Stimulated activated CD8-positive, alpha-beta memory T cell treated with anti-CD3 and anti-CD28 coated beads, Interleukin-7, amount 100 ng/mL, for 1 hour (primary cell): ENCODE results near the gene TNFRSF6B.
A peak's percentile ranks its signal among the peaks of the same experiment; 100 is the strongest.

Experiments used
- DNase-seq, 2 donors: peaks; one replicate each; pipeline ENCODE4 v3.0.0-alpha.2; 2020; ENCODE audit warnings: low read depth in 2 of 2

The TNFRSF6B gene

DNA sequence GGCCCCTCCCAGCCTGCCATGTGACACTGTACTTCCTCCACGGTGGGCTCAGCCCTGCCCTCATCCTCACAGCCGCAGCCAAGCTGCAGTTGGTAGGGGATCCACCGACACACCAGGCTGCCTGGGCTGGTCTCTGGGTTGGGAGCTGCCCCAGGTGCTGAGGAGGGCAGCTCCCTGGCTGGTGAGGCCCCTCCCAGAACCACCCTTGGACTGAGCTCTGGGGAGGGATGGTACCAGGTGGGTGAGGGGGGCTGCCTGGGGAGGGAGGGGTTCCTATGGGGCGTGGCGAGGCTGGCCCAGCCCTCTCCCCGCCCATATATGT lies 185 bp upstream of the TNFRSF6B start:
- DNase-seq: no peak

DNA sequence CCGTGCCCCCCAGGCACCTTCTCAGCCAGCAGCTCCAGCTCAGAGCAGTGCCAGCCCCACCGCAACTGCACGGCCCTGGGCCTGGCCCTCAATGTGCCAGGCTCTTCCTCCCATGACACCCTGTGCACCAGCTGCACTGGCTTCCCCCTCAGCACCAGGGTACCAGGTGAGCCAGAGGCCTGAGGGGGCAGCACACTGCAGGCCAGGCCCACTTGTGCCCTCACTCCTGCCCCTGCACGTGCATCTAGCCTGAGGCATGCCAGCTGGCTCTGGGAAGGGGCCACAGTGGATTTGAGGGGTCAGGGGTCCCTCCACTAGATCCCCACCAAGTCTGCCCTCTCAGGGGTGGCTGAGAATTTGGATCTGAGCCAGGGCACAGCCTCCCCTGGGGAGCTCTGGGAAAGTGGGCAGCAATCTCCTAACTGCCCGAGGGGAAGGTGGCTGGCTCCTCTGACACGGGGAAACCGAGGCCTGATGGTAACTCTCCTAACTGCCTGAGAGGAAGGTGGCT lies 960 bp downstream of the TNFRSF6B start:
- DNase-seq: no peak

DNA sequence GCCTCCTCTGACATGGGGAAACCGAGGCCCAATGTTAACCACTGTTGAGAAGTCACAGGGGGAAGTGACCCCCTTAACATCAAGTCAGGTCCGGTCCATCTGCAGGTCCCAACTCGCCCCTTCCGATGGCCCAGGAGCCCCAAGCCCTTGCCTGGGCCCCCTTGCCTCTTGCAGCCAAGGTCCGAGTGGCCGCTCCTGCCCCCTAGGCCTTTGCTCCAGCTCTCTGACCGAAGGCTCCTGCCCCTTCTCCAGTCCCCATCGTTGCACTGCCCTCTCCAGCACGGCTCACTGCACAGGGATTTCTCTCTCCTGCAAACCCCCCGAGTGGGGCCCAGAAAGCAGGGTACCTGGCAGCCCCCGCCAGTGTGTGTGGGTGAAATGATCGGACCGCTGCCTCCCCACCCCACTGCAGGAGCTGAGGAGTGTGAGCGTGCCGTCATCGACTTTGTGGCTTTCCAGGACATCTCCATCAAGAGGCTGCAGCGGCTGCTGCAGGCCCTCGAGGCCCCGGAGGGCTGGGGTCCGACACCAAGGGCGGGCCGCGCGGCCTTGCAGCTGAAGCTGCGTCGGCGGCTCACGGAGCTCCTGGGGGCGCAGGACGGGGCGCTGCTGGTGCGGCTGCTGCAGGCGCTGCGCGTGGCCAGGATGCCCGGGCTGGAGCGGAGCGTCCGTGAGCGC lies 1.6 kb downstream of the TNFRSF6B start:
- DNase-seq: no peak

DNA sequence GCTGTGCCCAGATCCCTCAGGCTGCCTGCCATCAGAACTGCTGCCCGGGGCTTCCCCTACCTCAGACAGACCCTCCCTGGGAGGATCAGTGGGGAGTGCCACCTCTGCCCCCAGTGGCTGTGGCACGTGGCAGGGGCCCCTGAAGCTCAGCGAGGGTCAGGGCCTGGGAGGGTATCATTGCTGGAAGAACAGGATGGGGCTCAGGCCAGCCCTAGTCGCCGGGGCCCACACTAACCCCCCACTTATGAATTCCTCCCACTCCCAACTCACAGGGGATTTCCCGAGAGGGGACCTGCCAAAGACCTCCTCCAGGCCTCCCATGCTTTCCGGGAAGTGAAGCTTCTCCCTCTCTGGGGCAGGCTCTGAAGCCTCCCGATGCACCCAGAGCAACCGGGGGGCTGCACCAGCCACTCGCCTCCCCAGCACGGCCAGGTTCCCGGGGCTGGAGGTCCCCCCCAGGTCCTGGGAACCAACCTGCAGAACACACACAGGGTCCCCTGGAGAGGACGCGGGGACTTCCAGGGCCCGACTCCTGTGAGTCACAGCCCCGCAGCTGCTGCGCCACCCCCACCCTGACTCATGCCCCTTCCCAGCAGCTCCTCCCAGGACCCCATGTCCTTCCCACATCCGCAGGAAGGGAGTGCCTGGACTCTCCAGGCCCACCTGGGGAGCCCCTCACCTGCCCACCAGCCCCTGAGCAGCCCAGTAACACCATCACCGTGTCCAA lies 2.5 kb downstream of the TNFRSF6B start:
- no peak for DNase-seq

DNA sequence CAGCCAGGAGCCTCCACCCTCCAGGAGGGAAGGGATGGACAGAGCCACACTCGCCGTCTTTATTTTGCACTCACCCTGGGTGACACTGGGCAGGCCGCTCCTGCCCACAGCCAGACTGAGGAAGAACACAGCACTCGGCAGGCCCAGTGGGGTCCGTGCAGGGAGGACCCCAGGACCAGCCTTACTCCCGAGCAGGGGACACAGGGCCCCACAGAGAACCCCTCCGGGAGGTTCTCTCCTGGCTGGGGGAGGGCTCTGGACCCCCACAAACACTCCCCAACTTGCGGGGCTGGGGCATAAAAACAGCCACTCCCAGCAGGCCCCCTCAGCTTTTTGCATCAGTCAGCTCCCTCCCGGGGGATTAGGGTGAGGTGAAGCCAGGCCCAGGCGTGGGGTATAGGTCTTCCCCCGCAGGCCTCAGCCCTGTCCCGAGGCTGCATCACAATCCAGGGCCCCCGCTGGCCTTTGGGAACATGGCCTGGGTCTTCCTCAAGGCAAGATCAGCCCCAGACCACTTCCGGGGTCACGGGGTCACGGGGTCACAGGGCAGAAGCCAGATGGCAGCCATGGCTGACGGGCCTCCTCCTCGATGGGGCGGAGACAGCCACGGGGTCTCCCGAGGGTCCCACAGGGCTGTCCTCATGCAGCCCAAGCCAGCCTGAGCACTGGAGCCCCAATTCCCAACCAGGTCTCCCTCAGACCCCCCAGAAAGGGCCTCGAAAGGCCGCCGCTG lies 3.2 kb downstream of the TNFRSF6B start:
- DNase-seq: no peak

DNA sequence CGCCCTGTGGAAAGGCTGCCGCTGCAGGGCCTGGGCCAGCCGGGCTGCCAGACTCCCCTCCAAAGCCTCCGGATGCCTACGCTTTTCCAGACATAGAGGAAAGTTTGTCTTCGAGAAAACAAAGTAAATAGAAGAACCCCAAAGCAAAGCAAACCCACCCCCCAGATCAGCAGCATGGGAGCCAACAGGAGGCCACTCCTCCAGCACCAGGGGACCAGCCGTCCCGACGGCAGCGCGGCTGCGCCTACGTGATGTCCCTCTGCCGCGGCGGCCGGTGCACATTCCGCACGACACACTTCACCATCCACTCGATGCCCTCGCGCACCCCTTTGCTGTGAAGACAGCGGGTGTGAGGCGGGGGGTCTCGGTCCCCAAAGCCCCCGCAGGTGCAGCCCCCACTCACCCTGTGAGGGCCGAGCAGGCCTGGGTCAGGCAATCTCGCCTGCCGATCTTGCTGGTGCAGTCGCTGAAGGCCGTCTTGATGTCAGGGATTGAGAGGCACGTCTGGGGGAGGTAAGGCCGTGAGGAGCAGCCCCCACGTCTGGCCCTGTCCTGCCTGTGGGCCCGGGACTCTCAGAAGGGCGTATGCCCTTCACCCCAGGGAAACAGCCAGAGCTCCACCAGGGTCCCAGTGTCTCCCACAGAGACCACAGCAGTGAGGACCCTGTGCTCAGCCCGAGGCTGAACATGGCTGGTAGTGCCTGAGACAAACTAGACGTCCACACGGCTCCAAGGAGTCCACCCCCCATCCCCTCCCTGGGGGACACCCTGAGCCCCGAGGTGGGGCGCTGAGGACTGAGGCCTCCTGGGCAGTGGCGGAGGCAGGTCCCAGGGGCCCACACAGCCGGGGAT lies 4.0 kb downstream of the TNFRSF6B start:
- DNase-seq: no peak

DNA sequence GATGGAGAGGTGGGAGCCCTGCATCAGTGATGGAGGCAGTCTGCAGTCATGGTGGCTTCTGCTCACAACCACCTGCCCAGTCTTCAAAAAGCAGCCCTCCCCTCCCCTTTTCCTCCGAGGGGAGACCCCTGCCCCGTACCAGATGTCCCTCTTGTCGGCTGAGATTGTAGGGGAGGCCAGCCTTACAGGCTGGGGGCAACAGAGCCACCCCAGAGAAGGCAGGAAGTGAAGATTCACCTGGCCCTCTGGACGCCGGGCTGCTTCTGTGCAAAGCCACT lies 4.5 kb downstream of the TNFRSF6B start:
- no peak for DNase-seq

DNA sequence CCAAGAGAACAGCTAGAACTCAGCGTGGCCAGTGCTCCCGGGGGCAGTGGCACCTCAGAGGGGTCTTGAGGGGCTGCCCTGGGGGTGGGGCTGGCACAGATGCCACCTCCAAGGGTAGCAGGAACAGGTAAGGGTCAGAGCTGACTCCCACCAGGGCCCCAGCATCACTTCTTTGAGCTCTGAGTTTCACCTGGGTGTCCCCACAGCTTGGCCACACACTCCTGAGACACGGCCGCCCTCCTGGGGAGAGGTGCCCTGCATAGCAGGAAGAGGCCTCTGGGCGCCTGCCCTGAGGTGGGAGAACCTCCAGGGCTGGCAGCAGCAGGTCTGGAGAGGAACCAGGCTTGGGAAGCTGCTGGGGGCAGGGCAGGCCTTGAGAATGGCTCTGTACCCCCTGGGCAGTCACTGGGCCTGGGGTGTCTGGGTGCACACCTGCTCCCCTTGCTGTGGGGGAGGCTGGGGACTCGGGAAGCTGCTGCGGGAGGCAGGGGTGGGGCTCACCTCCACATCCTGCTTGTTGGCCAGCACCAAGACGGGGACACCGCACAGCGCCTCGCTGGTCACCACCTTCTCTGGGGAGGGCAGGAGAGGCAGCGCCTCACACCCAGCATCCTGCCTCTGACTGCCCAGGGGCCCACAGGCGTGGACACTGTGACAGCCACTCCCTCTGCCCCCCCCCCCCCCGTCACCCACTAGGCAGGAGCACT lies 5.0 kb downstream of the TNFRSF6B start:
- no peak for DNase-seq

DNA sequence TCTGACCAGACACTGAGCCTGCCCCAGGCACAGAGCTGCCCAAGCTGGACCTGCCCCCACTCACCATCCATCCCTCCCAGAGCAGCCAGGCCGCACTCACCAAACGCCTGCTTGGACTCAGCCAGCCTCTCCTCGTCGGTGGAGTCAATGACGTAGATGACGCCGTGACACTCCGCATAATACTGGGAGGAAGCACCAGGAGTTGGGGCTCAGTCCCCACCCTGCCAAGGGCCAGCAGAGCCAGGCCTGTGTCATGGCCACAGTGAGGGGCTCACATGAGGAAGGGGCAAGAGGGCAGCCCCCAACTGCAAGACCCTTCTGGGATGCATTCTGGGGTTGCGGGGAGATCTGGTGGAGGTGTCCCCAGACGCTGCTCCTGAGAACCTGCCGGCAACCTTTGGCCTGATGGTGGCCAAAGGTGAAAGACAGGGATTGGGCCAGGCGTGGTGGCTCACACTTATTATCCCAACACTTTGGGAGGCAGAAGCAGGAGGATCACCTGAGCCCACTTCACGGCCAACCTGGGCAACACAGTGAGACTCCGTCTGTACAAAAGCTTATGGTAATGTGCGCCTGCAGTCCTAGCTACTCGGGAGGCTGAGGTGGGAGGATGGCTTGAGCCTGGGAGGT lies 5.7 kb downstream of the TNFRSF6B start:
- DNase-seq: no peak

DNA sequence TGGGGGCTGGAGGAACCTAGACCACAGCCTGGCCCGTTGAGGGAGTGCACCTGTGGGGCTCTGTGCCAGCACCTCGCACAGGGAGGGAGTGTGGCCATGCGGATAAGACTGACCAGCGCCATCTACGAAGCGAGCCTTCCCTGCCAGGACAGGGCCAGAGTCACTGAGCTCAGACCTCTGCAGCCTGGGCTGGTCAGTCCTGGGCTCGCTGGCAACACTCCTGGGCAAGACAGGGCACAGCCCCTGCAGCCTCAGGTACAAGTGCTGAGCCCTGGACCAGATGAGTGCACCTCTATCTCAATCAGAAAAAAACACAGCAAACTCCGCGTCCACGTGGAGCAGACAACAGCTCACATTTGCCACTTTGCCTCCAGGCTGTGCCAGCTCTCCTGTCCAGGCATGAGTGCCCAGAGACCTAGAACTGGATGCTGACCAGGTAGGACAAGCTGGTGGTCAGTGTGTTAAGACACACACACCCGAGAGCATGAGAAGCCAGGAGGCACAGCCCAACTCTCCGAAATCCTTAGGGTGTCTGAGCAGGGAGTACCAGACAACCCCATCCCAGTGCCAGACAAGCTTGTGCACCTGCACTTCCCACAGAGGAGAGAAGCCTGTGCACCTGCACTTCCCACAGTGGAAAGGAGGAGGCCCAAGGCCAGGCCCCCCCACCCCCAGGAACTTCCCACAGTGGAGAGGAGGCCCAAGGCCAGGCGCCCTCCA lies 6.5 kb downstream of the TNFRSF6B start:
- no peak for DNase-seq

DNA sequence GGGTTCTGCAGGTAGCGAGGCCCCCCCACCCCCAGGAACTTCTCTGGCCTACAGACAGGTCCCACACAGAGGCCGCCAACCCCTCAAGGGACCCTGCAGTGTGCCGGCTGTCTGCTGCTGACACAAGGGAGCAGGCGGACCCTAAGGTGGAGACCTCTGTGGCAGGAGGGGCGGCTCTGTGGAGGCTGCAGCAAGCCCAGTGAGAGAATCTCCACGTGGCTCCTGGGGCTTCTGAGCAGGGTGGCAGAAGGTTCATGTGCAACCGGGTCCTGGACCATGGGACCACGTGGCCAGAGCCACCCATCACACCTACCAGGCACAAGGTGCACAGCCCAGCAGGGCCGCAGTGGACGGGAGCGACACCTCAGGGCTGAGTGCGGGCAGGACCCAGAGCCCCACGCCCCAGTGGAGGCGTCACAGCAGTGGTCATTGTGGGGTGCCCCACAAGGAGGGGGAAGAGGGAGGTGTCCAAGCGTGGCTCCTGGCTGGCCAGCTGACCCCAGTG lies 7.1 kb downstream of the TNFRSF6B start:
- DNase-seq: no peak

DNA sequence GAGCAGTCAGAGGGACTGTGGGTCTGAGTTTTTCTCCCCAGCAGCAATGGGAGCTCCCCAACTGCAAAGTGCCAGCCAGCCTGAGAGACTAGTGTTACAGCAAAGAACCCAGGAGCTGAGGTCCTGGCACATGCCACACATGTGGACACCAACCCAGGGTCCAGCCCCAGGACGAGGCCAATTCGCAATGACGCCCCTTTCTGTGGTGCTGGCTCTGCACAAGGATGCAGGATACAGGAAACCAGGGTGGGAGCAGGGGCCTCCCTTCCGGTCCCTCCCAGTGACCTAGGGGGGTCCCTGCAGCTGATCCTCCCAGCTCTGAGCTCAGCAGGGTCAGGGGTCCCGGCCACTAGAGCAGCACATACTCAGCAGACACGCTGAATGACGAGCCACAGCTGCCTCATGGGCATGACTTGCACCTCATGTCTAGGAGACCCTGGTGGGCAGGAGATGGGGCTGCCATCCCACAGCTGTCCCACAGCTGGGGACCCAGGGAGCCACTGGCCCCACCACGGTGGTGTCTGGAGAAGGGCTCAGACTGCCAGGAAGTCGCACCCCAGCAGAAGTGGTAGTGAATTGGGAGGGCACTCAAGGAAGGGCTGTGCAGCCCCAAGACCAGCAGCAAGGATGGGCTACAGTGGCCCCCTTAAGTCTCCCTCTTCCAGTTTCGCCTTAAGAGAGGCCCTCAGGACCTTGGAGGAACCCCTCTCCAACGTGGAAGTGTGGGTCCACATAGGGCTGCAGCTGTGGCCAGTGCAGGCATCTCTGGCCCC lies 7.7 kb downstream of the TNFRSF6B start:
- DNase-seq: no peak

DNA sequence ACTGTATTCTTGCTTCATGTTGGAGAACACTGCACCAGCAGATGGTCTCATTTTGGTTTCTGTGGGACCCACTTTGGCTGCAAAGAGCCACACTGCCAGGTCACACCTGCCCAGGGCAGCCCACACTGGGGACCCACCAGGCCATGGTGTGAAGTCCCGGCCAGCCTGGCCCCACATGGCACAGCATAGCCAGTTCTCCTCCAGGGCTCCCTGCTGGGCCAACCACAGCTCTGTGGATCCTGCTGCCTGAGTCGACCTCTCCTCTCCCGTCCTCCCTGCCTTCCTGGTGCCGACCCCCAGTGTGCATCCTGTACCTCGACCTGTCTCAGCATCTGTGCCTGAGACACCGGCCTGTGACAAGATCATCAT lies 8.3 kb downstream of the TNFRSF6B start:
- DNase-seq: no peak

DNA sequence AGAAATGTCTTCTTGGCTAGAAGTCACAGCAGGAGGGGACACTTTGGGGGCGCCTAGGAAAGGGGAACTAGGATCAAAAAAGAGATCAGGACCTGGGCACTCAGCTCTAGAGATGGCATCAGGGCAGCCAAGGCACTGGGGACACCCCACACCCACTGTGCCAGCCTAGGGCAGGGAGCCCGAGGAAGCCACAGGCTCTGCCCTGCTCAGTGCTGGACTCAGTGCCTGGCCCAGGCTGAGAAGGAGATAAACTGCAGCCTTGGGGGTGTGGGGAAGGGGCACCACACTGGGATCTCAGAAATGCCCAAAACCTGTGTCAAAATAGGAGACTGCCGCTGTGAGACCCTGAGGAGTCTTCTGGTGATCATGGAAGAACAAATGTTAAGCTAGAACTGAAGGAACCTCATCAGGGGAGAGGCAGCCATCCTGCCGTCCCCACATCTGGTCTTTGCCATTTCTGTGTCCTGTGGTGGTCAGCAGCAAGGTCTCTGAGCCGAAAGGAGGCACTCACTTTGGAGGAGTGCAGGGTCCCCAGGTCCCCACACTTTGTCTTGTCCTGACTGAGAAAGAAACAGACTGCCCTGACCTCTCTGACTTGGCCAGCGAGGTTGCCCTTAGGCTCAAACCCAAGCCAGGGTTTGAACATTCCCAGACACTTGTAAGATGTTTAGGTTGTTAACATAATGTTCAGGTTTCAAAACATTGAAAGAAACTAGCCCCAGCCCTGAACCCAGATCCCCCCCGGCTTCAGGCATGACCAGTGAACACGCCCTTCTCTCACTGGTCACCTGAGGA lies 9.0 kb downstream of the TNFRSF6B start:
- DNase-seq: no peak

DNA sequence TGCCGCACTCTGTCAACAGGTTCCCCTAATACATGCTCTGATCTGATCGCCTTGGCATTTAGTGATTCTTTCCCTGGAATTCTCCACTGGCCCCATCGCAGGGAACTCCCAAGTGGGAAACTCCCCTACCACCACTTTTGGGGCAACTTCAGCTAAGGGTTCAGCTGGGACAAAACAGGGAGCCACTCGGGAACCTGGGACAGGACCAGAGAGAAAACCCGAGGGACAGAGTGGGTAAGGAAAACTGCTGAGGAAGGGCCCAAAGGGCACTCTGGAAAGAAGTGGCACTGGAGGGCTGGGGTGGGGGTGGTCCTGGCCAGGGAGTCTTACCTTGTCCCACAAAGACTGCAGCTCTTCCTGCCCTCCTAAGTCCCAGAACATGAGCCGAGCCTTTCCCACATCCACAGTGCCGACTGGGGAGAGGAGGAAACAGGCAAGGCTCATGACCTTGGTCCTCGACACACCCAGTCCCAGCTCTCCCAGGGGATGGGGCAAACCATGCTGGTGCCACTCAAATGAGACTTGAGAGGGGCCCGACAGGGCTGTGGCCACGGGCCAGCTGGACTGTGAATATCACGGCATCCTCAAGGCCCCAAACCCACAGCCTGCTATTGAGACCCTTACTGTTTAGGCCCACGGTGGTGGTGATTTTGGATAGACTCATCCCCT lies 9.7 kb downstream of the TNFRSF6B start:
- DNase-seq: no peak

DNA sequence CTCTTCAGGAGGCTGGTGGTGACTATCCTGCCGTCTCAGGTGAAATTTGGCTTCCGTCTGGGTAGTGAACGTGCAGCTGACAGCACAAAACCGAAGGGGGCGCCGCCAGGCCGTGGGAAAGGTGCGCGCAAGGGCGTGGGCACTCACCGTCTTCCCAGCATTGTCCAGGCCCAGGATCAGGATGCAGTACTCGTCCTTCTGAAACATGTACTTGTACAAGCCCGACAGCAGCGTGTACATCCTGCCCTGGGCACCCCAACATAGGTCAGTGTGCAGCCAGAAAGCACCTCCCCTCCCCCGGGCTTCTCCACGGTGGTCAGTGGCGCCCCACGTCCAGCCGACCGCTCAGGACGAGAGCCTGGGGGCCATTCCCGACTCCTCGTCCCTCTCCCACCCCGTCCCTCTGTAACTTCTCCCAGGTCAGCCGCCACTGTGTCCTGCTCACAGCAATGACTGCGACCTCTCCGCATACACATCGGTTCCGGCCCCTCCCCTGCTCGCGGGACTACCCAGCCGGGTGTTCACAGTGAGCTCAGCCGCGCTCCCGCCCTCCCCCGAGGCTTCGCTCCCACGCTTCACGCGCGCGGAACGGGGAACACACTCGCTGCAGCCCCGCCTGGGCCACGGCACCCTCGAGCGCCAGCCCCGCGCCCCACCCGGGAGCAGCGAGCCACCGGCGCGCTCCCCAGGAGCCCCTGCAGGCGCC lies 10.6 kb downstream of the TNFRSF6B start:
- DNase-seq: peak in 1 of 2 donors; percentile 29

DNA sequence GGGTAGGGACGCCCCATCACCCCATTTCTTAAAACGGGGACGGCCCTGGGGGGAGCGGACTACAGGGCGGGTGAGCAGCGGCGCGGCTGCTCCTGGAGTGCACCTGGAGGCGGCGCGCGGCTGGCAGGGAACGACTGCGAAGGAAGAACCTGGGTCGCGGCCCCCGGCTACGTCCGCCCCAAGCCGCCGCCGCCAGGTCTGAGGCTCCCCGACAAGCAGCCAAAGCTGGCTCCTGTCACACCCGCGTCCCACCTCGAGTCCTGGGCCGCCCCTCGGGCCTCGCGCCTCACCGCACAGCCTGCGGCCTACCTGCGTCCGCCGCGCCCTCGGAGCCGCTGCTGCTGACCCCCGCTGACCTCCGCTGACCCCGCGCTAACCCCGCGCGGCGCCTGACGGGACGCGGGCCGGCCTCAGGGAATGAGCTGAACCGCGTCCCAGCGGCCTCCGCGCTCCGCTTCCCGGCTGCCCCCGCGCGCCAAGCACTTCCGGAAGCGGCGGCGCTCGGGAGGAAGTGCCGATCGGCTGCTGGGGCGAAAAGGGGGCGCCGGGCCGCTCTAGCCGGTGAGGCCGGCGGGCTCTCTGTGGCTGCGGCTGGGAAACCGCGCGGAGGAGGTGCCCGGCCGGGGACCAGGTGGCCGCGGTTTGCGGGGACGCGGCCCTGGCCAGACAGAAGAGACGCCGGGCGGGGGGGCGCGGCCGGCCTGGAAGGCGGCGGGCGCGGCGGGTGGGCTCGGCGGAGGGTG lies 11.3 kb downstream of the TNFRSF6B start, which contains the start of the genes ARFRP1 and ZGPAT:
ARFRP1 (minus strand) TSS at position 419 of the 743 bp plus-strand sequence. CDS start 885 bp downstream, outside the sequence.
ZGPAT (plus strand) TSS at position 482 of the 743 bp plus-strand sequence. CDS start 542 bp downstream, outside the sequence.
- peak; percentile 73 to 74 for DNase-seq
